ENCODE results near the gene RIMS3. TPM values are rescaled to one million over a fixed set of nuclear protein-coding genes. Genes with fewer than 3 reads are reported as not detected.
"Not testable (repeated sequence)": the region's sequence is repeated elsewhere in the genome, so short reads cannot be mapped to it uniquely, and the experiment has no call there.

The RIMS3 gene
- total RNA-seq, 1 donor from 2014 or later, result 4.3 TPM

GRCh38 chr1:40630488-40631223, 34.8 kb downstream of the RIMS3 start:
- FAIRE-seq (no peak), DNase-seq (ENCODE audit: low read depth) (no peak)
- Histone ChIP-seq H3K79me2 (ENCODE audit: insufficient read depth, low read length) (no peaks in the 10 kb centered on the region), H3K4me3 (ENCODE audit: insufficient read depth, low read depth, low read length) (no peak overlapping the region), H3K27me3 (ENCODE audit: insufficient read depth, low read length) (no peaks in the 10 kb centered on the region), H3K4me1 (ENCODE audit: insufficient read depth, low read length) (peaks cover 7% of the 10 kb centered on the region), H3K9me3 (ENCODE audit: insufficient read depth, low read depth, low read length) (no peaks in the 10 kb centered on the region), H3K27ac (ENCODE audit: low read depth, low read length) (no peak overlapping the region), H3K36me3 (ENCODE audit: insufficient read depth, low read length) (no peaks in the 10 kb centered on the region), H3K9ac (ENCODE audit: low read length) (no peak overlapping the region), H2AFZ (ENCODE audit: low read depth, low read length) (no peak overlapping the region), H3K4me2 (ENCODE audit: low read length) (no peak overlapping the region), H4K20me1 (ENCODE audit: insufficient read depth, low read length) (no peaks in the 10 kb centered on the region)
- Mint-ChIP-seq H3K4me1 (ENCODE audit: low read depth, unreplicated experiment) (peaks cover 17% of the 10 kb centered on the region), H3K36me3 (ENCODE audit: low read depth, unreplicated experiment) (no peaks in the 10 kb centered on the region), H3K27me3 (ENCODE audit: low read depth, unreplicated experiment) (peaks cover 5% of the 10 kb centered on the region), H3K4me3 (ENCODE audit: unreplicated experiment) (no peak overlapping the region), H3K9me3 (ENCODE audit: unreplicated experiment) (peaks cover 4% of the 10 kb centered on the region), H3K27ac (ENCODE audit: unreplicated experiment) (no peak overlapping the region)
- TF ChIP-seq EZH2 (IDR thresholded peaks at IDR 0.05; ENCODE audit: insufficient read depth, low read length) (no peak), CTCF (IDR thresholded peaks at IDR 0.05; ENCODE audit: insufficient read depth, low read depth, low read length) (peak; percentile 28)

- H3K4me3 Mint-ChIP-seq (ENCODE audit: unreplicated experiment); FAIRE-seq: not testable (repeated sequence)
Observed at GRCh38 chr1:40629546-40629945, 35.9 kb downstream of the RIMS3 start.

GRCh38 chr1:40628903-40629292, 36.6 kb downstream of the RIMS3 start:
- Histone ChIP-seq H3K9ac (ENCODE audit: low read length) (no peak overlapping the region), H3K27ac (ENCODE audit: low read depth, low read length) (no peak overlapping the region), H3K79me2 (ENCODE audit: insufficient read depth, low read length) (no peaks in the 10 kb centered on the region), H3K36me3 (ENCODE audit: insufficient read depth, low read length) (no peaks in the 10 kb centered on the region), H3K27me3 (ENCODE audit: insufficient read depth, low read length) (no peaks in the 10 kb centered on the region), H3K4me3 (ENCODE audit: insufficient read depth, low read depth, low read length) (no peak overlapping the region), H4K20me1 (ENCODE audit: insufficient read depth, low read length) (no peaks in the 10 kb centered on the region), H3K4me2 (ENCODE audit: low read length) (no peak overlapping the region), H3K9me3 (ENCODE audit: insufficient read depth, low read depth, low read length) (no peaks in the 10 kb centered on the region), H3K4me1 (ENCODE audit: insufficient read depth, low read length) (peaks cover 7% of the 10 kb centered on the region), H2AFZ (ENCODE audit: low read depth, low read length) (no peak overlapping the region)
- H3K36me3 Mint-ChIP-seq (ENCODE audit: low read depth, unreplicated experiment), result no peaks in the 10 kb centered on the region
- H3K9me3 Mint-ChIP-seq (ENCODE audit: unreplicated experiment), result no peaks in the 10 kb centered on the region
- no peak overlapping the region for H3K4me3 Mint-ChIP-seq (ENCODE audit: unreplicated experiment)
- H3K4me1 Mint-ChIP-seq (ENCODE audit: low read depth, unreplicated experiment), result peaks cover 10% of the 10 kb centered on the region
- H3K27me3 Mint-ChIP-seq (ENCODE audit: low read depth, unreplicated experiment), result peaks cover 10% of the 10 kb centered on the region
- DNase-seq (ENCODE audit: low read depth), result no peak
- FAIRE-seq, result no peak
- no peak overlapping the region for H3K27ac Mint-ChIP-seq (ENCODE audit: unreplicated experiment)
- TF ChIP-seq CTCF (IDR thresholded peaks at IDR 0.05; ENCODE audit: insufficient read depth, low read depth, low read length) (no peak), EZH2 (IDR thresholded peaks at IDR 0.05; ENCODE audit: insufficient read depth, low read length) (no peak)

More at GRCh38 chr1:40629546-40629945, 35.9 kb downstream of the RIMS3 start:
- not testable (repeated sequence) for H3K27ac ChIP-seq (ENCODE audit: low read depth, low read length); DNase-seq (ENCODE audit: low read depth); H3K4me1 ChIP-seq (ENCODE audit: insufficient read depth, low read length); H3K9me3 Mint-ChIP-seq (ENCODE audit: unreplicated experiment); H3K9me3 ChIP-seq (ENCODE audit: insufficient read depth, low read depth, low read length); H3K79me2 ChIP-seq (ENCODE audit: insufficient read depth, low read length); H3K36me3 ChIP-seq (ENCODE audit: insufficient read depth, low read length); H3K4me3 ChIP-seq (ENCODE audit: insufficient read depth, low read depth, low read length); H3K36me3 Mint-ChIP-seq (ENCODE audit: low read depth, unreplicated experiment); H3K4me2 ChIP-seq (ENCODE audit: low read length); H3K27ac Mint-ChIP-seq (ENCODE audit: unreplicated experiment); H3K9ac ChIP-seq (ENCODE audit: low read length); H4K20me1 ChIP-seq (ENCODE audit: insufficient read depth, low read length); H3K27me3 ChIP-seq (ENCODE audit: insufficient read depth, low read length); H3K27me3 Mint-ChIP-seq (ENCODE audit: low read depth, unreplicated experiment); H2AFZ ChIP-seq (ENCODE audit: low read depth, low read length)
- peaks cover 13% of the 10 kb centered on the region for H3K4me1 Mint-ChIP-seq (ENCODE audit: low read depth, unreplicated experiment)
